Mesenchymal stem cell (in vitro differentiated cells and primary cell): Measurements from ENCODE around the gene PCGF1.

ENCODE experiments used
- DNase-seq: peaks from one replicate; pipeline ENCODE4 v3.0.0-alpha.2; 2013
- H2AFZ ChIP-seq: one replicate; pipeline ENCODE4 v1.6.1; 2013; ENCODE audit warnings: low read depth, mild to moderate bottlenecking, control low read depth, inconsistent platforms, low read length, moderate library complexity
- H2AK5ac ChIP-seq: 2 replicates; pipeline ENCODE4 v1.6.1; 2013; ENCODE audit warnings: low read length, moderate library complexity, mild to moderate bottlenecking, inconsistent platforms; ENCODE audit not compliant: severe bottlenecking
- H2BK120ac ChIP-seq: one replicate; pipeline ENCODE4 v1.6.1; 2013; ENCODE audit warnings: low read depth, mild to moderate bottlenecking, inconsistent platforms, low read length, moderate library complexity
- H2BK12ac ChIP-seq, 2 experiments: one replicate each; pipeline ENCODE4 v1.6.1; 2013; ENCODE audit warnings: inconsistent platforms in 2 of 2, low read length in 2 of 2, mild to moderate bottlenecking in 2 of 2, moderate library complexity in 2 of 2, control low read depth in 1 of 2
- H2BK15ac ChIP-seq: one replicate; pipeline ENCODE4 v1.6.1; 2013; ENCODE audit warnings: mild to moderate bottlenecking, low read depth, inconsistent platforms; ENCODE audit not compliant: poor library complexity, severe bottlenecking
- H2BK5ac ChIP-seq: 2 replicates; pipeline ENCODE4 v1.6.1; 2013; ENCODE audit warnings: low read depth, mild to moderate bottlenecking, low read length, control low read depth, inconsistent platforms; ENCODE audit not compliant: poor library complexity, severe bottlenecking
- H3K14ac ChIP-seq, 2 experiments: one replicate each; pipeline ENCODE4 v1.6.1; 2013; ENCODE audit warnings: inconsistent platforms in 2 of 2, low read length in 2 of 2, control low read depth in 1 of 2, mild to moderate bottlenecking in 1 of 2, moderate library complexity in 1 of 2
- H3K18ac ChIP-seq, 2 experiments: one replicate each; pipeline ENCODE4 v1.6.1; 2013; ENCODE audit warnings: inconsistent platforms in 2 of 2, low read length in 2 of 2, control low read depth in 1 of 2, low read depth in 1 of 2, mild to moderate bottlenecking in 1 of 2
- H3K23ac ChIP-seq, 2 experiments: one replicate each; pipeline ENCODE4 v1.6.1; 2013; ENCODE audit warnings: inconsistent platforms in 2 of 2, low read length in 2 of 2, mild to moderate bottlenecking in 2 of 2, moderate library complexity in 2 of 2, control low read depth in 1 of 2
- H3K27ac ChIP-seq: 2 replicates; pipeline ENCODE4 v1.5.1; 2013; ENCODE audit warnings: mild to moderate bottlenecking, moderate library complexity, low read length, control low read depth, inconsistent platforms; ENCODE audit not compliant: poor library complexity, severe bottlenecking
- H3K27me3 ChIP-seq, 2 experiments: 2 replicates each; pipeline versions ENCODE4 v1.6.1 to v1.7.0; 2013; ENCODE audit warnings: low read length in 2 of 2, mild to moderate bottlenecking in 2 of 2, moderate library complexity in 2 of 2, control low read depth in 1 of 2, inconsistent platforms in 1 of 2; ENCODE audit not compliant: control insufficient read depth in 1 of 2, insufficient read depth in 1 of 2
- H3K36me3 ChIP-seq, 2 experiments: 2 replicates each; pipeline versions ENCODE4 v1.6.1 to v1.7.0; 2013; ENCODE audit warnings: low read length in 2 of 2, control low read depth in 1 of 2, inconsistent platforms in 1 of 2, low read depth in 1 of 2, mild to moderate bottlenecking in 1 of 2; ENCODE audit not compliant: insufficient read depth in 2 of 2, control insufficient read depth in 1 of 2
- H3K4ac ChIP-seq, 2 experiments: one replicate each; pipeline ENCODE4 v1.6.1; 2013; ENCODE audit warnings: inconsistent platforms in 2 of 2, low read length in 2 of 2, mild to moderate bottlenecking in 2 of 2, moderate library complexity in 2 of 2, control low read depth in 1 of 2, low read depth in 1 of 2
- H3K4me1 ChIP-seq: 2 replicates; pipeline ENCODE4 v1.6.1; 2013; ENCODE audit warnings: low read depth, low read length, control low read depth; ENCODE audit not compliant: control insufficient read depth, insufficient read depth
- H3K4me2 ChIP-seq: 2 replicates; pipeline ENCODE4 v1.6.1; 2013; ENCODE audit warnings: low read length, mild to moderate bottlenecking, inconsistent platforms; ENCODE audit not compliant: poor library complexity, severe bottlenecking
- H3K4me3 ChIP-seq, 2 experiments: 2 replicates each; pipeline versions ENCODE4 v1.5.1 to v1.7.0; 2013; ENCODE audit warnings: low read length in 2 of 2, mild to moderate bottlenecking in 2 of 2, control low read depth in 1 of 2, low read depth in 1 of 2; ENCODE audit not compliant: insufficient read depth in 1 of 2
- H3K79me1 ChIP-seq: replicated peaks from 2 replicates; pipeline ENCODE4 v1.6.1; 2013; ENCODE audit warnings: mild to moderate bottlenecking, control low read depth, low read length, inconsistent platforms; ENCODE audit not compliant: poor library complexity, severe bottlenecking
- H3K9ac ChIP-seq: 2 replicates; pipeline ENCODE4 v1.7.0; 2013; ENCODE audit warnings: mild to moderate bottlenecking, low read length, moderate library complexity
- H3K9me3 ChIP-seq: 2 replicates; pipeline ENCODE4 v1.7.0; 2013; ENCODE audit warnings: mild to moderate bottlenecking, low read length; ENCODE audit not compliant: control insufficient read depth
- H4K8ac ChIP-seq: one replicate; pipeline ENCODE4 v1.6.1; 2013; ENCODE audit warnings: inconsistent platforms, mild to moderate bottlenecking, low read length, moderate library complexity
- H4K91ac ChIP-seq: one replicate; pipeline ENCODE4 v1.6.1; 2013; ENCODE audit warnings: mild to moderate bottlenecking, low read length, inconsistent platforms
- WGBS: methylation state at CpG from one replicate; pipeline ENCODE4 v1.1.7; 2013; ENCODE audit warnings: mixed read lengths; 5-methylcytosine and 5-hydroxymethylcytosine counted together

The PCGF1 gene

DNA sequence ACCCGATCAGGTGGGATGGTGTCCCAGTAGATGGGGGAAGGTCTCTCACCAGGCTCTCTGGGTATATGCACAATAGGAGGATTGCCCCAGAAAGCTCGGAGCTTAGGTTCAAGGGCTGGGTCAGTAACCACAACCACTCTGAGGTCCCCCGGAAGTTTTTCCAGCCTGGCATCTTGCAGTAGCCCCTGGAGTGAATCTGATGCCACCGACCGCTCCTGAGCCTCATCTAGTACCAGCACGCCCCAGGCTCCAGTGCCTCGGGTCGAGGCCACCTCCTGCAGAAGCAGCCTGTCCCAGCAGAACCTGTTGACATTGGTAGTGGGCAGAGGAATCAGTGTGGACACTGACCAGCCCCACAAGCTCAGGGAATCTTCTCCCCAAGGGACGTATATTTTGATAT lies 16.5 kb upstream of the PCGF1 start:
- no peak overlapping the region for H3K27ac ChIP-seq
- DNase-seq = no peak
- WGBS = 95% methylated on average over 8 of the region's 9 CpGs
- no peak overlapping the region for H3K4ac ChIP-seq
- H4K91ac ChIP-seq = no peak overlapping the region
- H3K36me3 ChIP-seq = peaks cover 30 to 35% of the 10 kb centered on the region in 2 experiments
- no peak overlapping the region for H4K8ac ChIP-seq
- H3K79me1 ChIP-seq = peaks cover 15% of the 10 kb centered on the region
- H3K9ac ChIP-seq = no peak overlapping the region
- H3K9me3 ChIP-seq = no peaks in the 10 kb centered on the region
- H2BK12ac ChIP-seq = no peak overlapping the region
- H3K4me2 ChIP-seq = no peak overlapping the region
- no peak overlapping the region for H3K18ac ChIP-seq
- no peak overlapping the region for H2BK15ac ChIP-seq
- no peak overlapping the region for H2AK5ac ChIP-seq
- no peak overlapping the region for H2BK5ac ChIP-seq
- H2BK120ac ChIP-seq = no peak overlapping the region
- peaks cover 32 to 42% of the 10 kb centered on the region in 2 experiments for H3K27me3 ChIP-seq
- H2AFZ ChIP-seq = no peak overlapping the region
- H3K4me3 ChIP-seq = no peak overlapping the region
- no peak overlapping the region for H3K14ac ChIP-seq
- no peak overlapping the region for H3K23ac ChIP-seq
- peaks cover 11% of the 10 kb centered on the region for H3K4me1 ChIP-seq

DNA sequence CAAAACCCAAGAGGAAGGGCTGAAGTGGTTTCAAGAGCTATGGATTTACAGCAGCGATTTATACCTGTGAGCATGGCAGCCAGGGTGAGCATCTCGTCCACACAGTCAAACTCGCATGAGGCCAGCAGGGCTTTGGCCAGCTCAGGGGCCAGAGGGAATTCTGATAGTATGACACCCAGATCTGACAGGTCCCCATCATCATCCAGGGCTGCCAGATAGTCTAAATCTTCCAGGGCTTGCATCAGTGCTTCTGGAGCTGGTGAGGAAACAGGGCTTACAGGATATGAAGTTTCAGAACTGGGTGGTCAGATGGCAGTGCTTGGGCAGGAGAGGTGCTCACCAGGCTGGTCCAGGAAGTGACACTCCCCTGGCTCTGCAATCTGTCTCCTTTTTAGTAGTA lies 15.0 kb upstream of the PCGF1 start:
- Histone ChIP-seq H3K4me2 (no peak overlapping the region), H2AK5ac (no peak overlapping the region), H3K9ac (no peak overlapping the region), H3K4me3 (no peak overlapping the region), H3K27me3 (peaks cover 47 to 57% of the 10 kb centered on the region in 2 experiments), H2AFZ (no peak overlapping the region), H2BK5ac (no peak overlapping the region), H3K36me3 (peaks cover 23 to 26% of the 10 kb centered on the region in 2 experiments), H2BK120ac (no peak overlapping the region), H2BK15ac (no peak overlapping the region), H3K14ac (no peak overlapping the region), H3K9me3 (no peaks in the 10 kb centered on the region), H3K18ac (no peak overlapping the region), H3K79me1 (peaks cover 11% of the 10 kb centered on the region), H3K27ac (no peak overlapping the region), H4K8ac (no peak overlapping the region), H4K91ac (no peak overlapping the region), H3K4me1 (no peaks in the 10 kb centered on the region), H3K4ac (no peak overlapping the region), H2BK12ac (no peak overlapping the region), H3K23ac (peak overlapping the region in 1 of 2 experiments; percentile 67)
- no peak for DNase-seq
- WGBS = 91% methylated on average over 3 of the region's 3 CpGs

DNA sequence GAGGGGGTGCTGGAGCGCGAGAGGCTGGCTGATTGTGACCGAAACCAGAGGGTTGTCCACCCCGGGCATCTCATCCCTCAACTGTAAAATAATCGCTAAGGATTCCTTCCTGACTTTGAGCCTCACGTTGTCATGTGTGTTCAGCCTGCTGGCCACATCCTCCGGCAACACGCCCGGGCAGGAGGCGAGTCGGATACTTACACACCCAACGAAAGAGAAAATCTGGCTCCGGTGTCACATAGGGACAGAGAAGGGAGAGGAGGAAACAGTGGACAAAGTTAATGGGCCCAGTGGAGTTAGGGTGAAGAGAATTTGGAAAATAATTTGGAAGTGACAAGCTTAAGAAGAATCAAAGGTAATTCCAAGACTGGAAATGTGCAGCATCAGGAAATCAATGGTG lies 9.2 kb upstream of the PCGF1 start:
- Histone ChIP-seq H3K4me3 (no peak overlapping the region), H2AFZ (no peak overlapping the region), H3K4ac (no peak overlapping the region), H2BK12ac (no peak overlapping the region), H3K36me3 (peaks cover 0 to 3% of the 10 kb centered on the region in 2 experiments), H3K27me3 (peaks cover 92 to 97% of the 10 kb centered on the region in 2 experiments), H2BK120ac (no peak overlapping the region), H3K4me1 (peaks cover 18% of the 10 kb centered on the region), H3K9ac (no peak overlapping the region), H3K18ac (no peak overlapping the region), H4K91ac (no peak overlapping the region), H4K8ac (no peak overlapping the region), H2AK5ac (no peak overlapping the region), H3K4me2 (no peak overlapping the region), H3K9me3 (no peaks in the 10 kb centered on the region), H3K27ac (no peak overlapping the region), H3K23ac (no peak overlapping the region), H2BK5ac (no peak overlapping the region), H3K14ac (no peak overlapping the region), H3K79me1 (no peaks in the 10 kb centered on the region), H2BK15ac (no peak overlapping the region)
- DNase-seq = no peak
- WGBS = 80% methylated on average over 12 of the region's 13 CpGs

- Histone ChIP-seq H2BK5ac (no peak overlapping the region), H3K9me3 (no peaks in the 10 kb centered on the region), H4K8ac (no peak overlapping the region), H2BK120ac (no peak overlapping the region), H2BK15ac (no peak overlapping the region), H3K4me1 (peaks cover 18% of the 10 kb centered on the region), H3K27me3 (peaks cover 96 to 97% of the 10 kb centered on the region in 2 experiments), H4K91ac (no peak overlapping the region), H2AFZ (peak overlapping the region; percentile 76), H3K18ac (peak overlapping the region in 1 of 2 experiments; percentile 42), H3K36me3 (peaks cover 0 to 3% of the 10 kb centered on the region in 2 experiments), H3K9ac (no peak overlapping the region), H2AK5ac (no peak overlapping the region), H3K14ac (no peak overlapping the region), H3K4ac (no peak overlapping the region), H3K27ac (no peak overlapping the region), H3K23ac (peak overlapping the region in 1 of 2 experiments; percentile 80), H3K4me3 (no peak overlapping the region), H3K79me1 (no peaks in the 10 kb centered on the region), H2BK12ac (no peak overlapping the region), H3K4me2 (no peak overlapping the region)
- no peak for DNase-seq
- 15% methylated on average over 57 of the region's 72 CpGs for WGBS
Measured at GRCh38 chr2:74515981-74516633, 8.6 kb upstream of the PCGF1 start.
